TTC549 (cell line): Measurements from ENCODE around the gene ASIP.

Source experiments
- FAIRE-seq: peaks from 2 replicates; lab custom pipeline; 2012; peaks lifted over from hg19 to GRCh38; lab: Jason Lieb, UNC

The ASIP gene

GRCh38 chr20:34312544-34313217 lies 71.5 kb downstream of the ASIP start:
- FAIRE-seq, result peak; percentile 68

DNA sequence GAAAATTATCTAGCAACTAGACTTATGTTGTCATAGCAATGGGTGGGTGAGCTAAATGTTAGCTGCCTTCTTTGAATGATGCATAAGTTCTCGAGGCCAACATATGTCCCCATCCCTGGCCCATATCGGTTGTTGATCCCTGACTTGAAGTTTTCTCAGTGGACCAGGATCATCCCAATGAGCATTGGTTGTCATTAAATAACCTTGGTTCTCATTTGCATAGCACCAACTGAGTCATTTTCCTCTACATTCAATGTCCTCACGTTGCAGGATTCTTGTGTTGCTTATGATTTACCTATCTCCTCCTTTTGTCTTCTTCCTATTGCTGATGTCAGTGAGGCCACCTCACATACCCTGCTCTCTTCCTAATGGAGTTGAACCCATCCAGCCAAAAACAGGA lies 74.0 kb downstream of the ASIP start:
- no peak for FAIRE-seq

DNA sequence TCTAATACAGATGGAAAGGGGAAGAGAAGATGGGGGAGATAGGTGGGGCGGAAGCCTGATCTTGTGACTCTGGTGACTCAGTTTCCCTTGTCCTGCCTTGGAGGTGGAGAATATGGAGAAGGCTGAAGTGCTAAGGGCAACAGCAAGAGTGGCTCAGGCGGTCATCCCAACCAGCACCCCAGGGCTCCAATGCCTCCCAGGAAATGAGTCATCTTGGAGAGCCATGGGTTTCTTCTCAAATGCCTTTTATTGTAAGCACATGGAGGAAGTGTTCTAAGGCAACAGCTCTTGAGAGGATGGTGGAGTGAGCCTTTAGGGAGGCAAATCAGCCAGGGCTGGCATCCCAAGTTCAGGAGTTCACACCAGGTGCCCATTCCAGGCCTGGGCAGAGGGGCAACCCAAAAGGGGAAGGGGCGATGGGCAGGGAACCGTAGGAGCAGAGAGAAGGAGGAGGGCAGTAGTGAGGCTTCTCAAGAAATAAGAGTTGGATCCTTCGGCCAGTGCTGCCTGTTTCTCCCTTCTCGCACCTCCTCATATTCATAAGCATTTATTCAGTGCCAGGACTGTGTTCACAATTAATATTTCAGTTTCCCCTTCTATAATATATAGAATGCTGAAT lies 75.1 kb downstream of the ASIP start:
- FAIRE-seq, result no peak
